BLaER1 treated with 17β-estradiol and CSF1 and Interleukin-3, amounts not matched to agents 10 nM and 100 nM (cell line): ENCODE results near the gene SEZ6L.
A peak's percentile ranks its signal among the peaks of the same experiment; 100 is the strongest.

ENCODE experiments used
- H3K27ac ChIP-seq, 11 experiments: shearing (Covaris generic); formaldehyde crosslinking; 2 replicates each; pipeline ENCODE4 v1.8.1; 2022
- H3K27me3 ChIP-seq, 11 experiments: shearing (Covaris generic); formaldehyde crosslinking; 2 replicates each; pipeline ENCODE4 v1.8.1; 2022
- H3K36me3 ChIP-seq, 11 experiments: shearing (Covaris generic); formaldehyde crosslinking; 2 replicates each; pipeline ENCODE4 v1.8.1; 2022
- H3K4me1 ChIP-seq, 10 experiments: shearing (Covaris generic); formaldehyde crosslinking; 2 replicates each; pipeline ENCODE4 v1.8.1; 2022
- H3K4me2 ChIP-seq, 11 experiments: shearing (Covaris generic); formaldehyde crosslinking; 2 replicates each; pipeline ENCODE4 v1.8.1; 2022
- H3K4me3 ChIP-seq, 10 experiments: shearing (Covaris generic); formaldehyde crosslinking; 2 replicates each; pipeline ENCODE4 v1.8.1; 2022
- H3K9ac ChIP-seq, 11 experiments: shearing (Covaris generic); formaldehyde crosslinking; 2 replicates each; pipeline ENCODE4 v1.8.1; 2022
- H3K9me3 ChIP-seq, 11 experiments: shearing (Covaris generic); formaldehyde crosslinking; replicated peaks in 1 of 11; 2 replicates each; pipeline ENCODE4 v1.8.1; 2022
- H4K20me1 ChIP-seq, 11 experiments: shearing (Covaris generic); formaldehyde crosslinking; 2 replicates each; pipeline ENCODE4 v1.8.1; 2022
- Cebpa-rat ChIP-seq, 11 experiments: shearing (Covaris generic); IDR thresholded peaks; 2 replicates each; pipeline ENCODE4 v1.8.1; 2022

SEZ6L gene

GRCh38 chr22:26313291-26313690, 144.0 kb downstream of the SEZ6L start:
- Histone ChIP-seq H3K4me1 (peaks cover 0 to 6% (median 0%) of the 10 kb centered on the region in 10 experiments; a peak in 1 of 20 replicates), H3K9ac (no peak overlapping the region), H3K4me2 (no peak overlapping the region), H3K4me3 (no peak overlapping the region), H4K20me1 (no peaks in the 10 kb centered on the region), H3K27me3 (no peaks in the 10 kb centered on the region), H3K27ac (no peak overlapping the region), H3K9me3 (no peaks in the 10 kb centered on the region), H3K36me3 (no peaks in the 10 kb centered on the region)
- no peak for TF ChIP-seq Cebpa-rat (IDR thresholded peaks at IDR 0.05)

GRCh38 chr22:26314171-26314570, 144.9 kb downstream of the SEZ6L start:
- no peaks in the 10 kb centered on the region for H3K36me3 ChIP-seq
- no peak for TF ChIP-seq Cebpa-rat (IDR thresholded peaks at IDR 0.05)

GRCh38 chr22:26314656-26315055, 145.4 kb downstream of the SEZ6L start:
- Histone ChIP-seq H3K27ac (no peak overlapping the region), H3K9ac (no peak overlapping the region), H3K36me3 (no peaks in the 10 kb centered on the region), H3K27me3 (no peaks in the 10 kb centered on the region), H3K4me2 (no peak overlapping the region; a peak in 1 of 22 replicates), H4K20me1 (no peaks in the 10 kb centered on the region), H3K9me3 (no peaks in the 10 kb centered on the region), H3K4me3 (no peak overlapping the region), H3K4me1 (peaks cover 0 to 6% (median 0%) of the 10 kb centered on the region in 10 experiments; a peak in 1 of 20 replicates)
- TF ChIP-seq Cebpa-rat (IDR thresholded peaks at IDR 0.05) = no peak

More at GRCh38 chr22:26314171-26314570, 144.9 kb downstream of the SEZ6L start:
- Histone ChIP-seq H4K20me1 (no peaks in the 10 kb centered on the region), H3K27ac (no peak overlapping the region), H3K4me2 (no peak overlapping the region), H3K9me3 (no peaks in the 10 kb centered on the region), H3K4me3 (no peak overlapping the region), H3K27me3 (no peaks in the 10 kb centered on the region), H3K4me1 (peaks cover 0 to 6% (median 0%) of the 10 kb centered on the region in 10 experiments; a peak in 1 of 20 replicates), H3K9ac (no peak overlapping the region)

DNA sequence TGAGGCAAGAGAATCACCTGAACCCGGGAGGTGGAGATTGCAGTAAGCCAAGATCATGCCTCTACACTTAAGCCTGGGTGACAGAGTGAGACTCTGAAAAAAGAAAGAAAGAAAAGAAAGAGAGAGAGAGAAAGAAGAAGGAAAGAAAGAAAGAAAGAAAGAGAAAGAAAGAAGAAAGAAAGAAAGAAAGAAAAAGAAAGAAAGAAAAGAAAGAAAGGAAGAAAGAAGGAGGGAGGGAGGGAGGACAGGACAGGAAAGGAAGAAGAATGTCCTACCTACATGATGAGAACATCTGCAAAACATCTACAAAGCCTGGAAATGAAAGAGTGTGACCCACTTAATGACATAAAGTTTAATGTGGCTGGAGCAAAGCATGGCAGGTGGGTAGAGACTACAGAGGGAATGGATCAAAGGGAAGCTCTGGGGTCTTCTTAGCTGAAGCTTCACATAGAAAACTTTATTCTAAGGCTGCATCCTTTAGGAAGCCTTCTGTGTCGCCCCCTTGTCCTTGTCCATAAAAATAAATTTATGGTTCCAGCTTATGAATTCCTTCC, 147.5 kb downstream of the SEZ6L start:
- Histone ChIP-seq H3K4me1 (peaks cover 0 to 12% (median 0%) of the 10 kb centered on the region in 10 experiments; a peak in 4 of 20 replicates), H3K9ac (no peak overlapping the region), H3K27ac (no peak overlapping the region), H4K20me1 (peaks cover 0 to 6% (median 0%) of the 10 kb centered on the region in 11 experiments; a peak in 1 of 22 replicates), H3K9me3 (no peaks in the 10 kb centered on the region), H3K27me3 (no peaks in the 10 kb centered on the region), H3K4me3 (no peak overlapping the region), H3K4me2 (no peak overlapping the region), H3K36me3 (no peaks in the 10 kb centered on the region)
- TF ChIP-seq Cebpa-rat (IDR thresholded peaks at IDR 0.05) = no peak

DNA sequence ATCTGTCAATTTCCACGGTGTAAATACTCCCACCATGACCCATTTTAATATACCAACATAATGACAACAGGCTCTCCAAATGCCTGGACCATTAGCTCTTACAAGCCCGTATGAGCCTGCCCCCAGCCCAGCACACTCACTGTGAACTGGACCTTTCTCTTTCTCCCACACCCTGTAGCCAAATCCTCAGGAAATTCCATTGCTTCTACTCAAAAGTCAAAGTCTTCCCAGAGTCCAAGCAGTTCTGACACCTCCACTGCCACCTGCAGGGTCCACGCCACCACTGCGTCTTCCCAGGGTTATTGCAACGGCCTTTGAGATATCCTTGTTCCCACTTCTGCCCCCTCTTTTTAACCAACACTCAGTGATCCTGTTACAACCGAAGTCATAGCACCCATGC, 149.7 kb downstream of the SEZ6L start:
- H3K9me3 ChIP-seq = no peaks in the 10 kb centered on the region
- peaks cover 0 to 12% (median 0%) of the 10 kb centered on the region in 10 experiments; a peak in 4 of 20 replicates for H3K4me1 ChIP-seq
- H3K4me2 ChIP-seq = no peak overlapping the region
- H3K27ac ChIP-seq = no peak overlapping the region
- H3K9ac ChIP-seq = no peak overlapping the region
- no peaks in the 10 kb centered on the region for H3K27me3 ChIP-seq
- peaks cover 0 to 6% (median 0%) of the 10 kb centered on the region in 11 experiments; a peak in 1 of 22 replicates for H4K20me1 ChIP-seq
- H3K36me3 ChIP-seq = no peaks in the 10 kb centered on the region
- H3K4me3 ChIP-seq = no peak overlapping the region
- TF ChIP-seq Cebpa-rat (IDR thresholded peaks at IDR 0.05) = no peak

DNA sequence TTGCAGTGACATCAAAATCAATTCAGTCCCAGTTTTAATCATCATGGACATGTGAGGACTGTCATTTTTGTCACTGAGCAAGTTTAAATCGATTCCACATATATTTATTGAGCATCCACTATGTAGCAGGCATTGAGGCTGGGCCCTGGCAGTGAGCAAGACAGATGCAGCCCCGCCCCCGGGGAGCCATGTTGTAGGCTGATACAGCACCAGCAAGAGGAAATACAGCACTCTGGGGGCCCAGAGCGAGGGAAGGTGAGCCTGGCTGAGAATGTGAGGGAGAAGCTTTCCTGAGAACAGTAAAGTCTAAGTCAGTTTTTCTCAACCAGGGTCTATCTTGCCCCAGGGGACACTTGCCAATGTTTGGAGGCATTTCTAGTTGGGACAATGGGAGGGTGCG, 151.2 kb downstream of the SEZ6L start:
- Histone ChIP-seq H3K4me3 (no peak overlapping the region), H3K27ac (no peak overlapping the region), H3K4me2 (peak overlapping the region in 1 of 11 experiments; percentile 6; a peak in 1 of 22 replicates), H3K27me3 (no peaks in the 10 kb centered on the region), H3K9ac (no peak overlapping the region), H3K36me3 (no peaks in the 10 kb centered on the region), H3K4me1 (peaks cover 0 to 9% (median 0%) of the 10 kb centered on the region in 10 experiments; a peak in 4 of 20 replicates), H3K9me3 (no peaks in the 10 kb centered on the region), H4K20me1 (peaks cover 0 to 6% (median 0%) of the 10 kb centered on the region in 11 experiments; a peak in 1 of 22 replicates)
- TF ChIP-seq Cebpa-rat (IDR thresholded peaks at IDR 0.05) = no peak

- H3K9me3 ChIP-seq = no peaks in the 10 kb centered on the region
- no peak overlapping the region for H3K4me2 ChIP-seq
- peaks cover 0 to 9% (median 0%) of the 10 kb centered on the region in 11 experiments; a peak in 1 of 22 replicates for H4K20me1 ChIP-seq
- H3K36me3 ChIP-seq = no peaks in the 10 kb centered on the region
- H3K4me1 ChIP-seq = peaks cover 0 to 12% (median 2%) of the 10 kb centered on the region in 10 experiments; a peak in 9 of 20 replicates
- no peak for TF ChIP-seq Cebpa-rat (IDR thresholded peaks at IDR 0.05)
- no peak overlapping the region for H3K4me3 ChIP-seq
- H3K9ac ChIP-seq = no peak overlapping the region
- no peak overlapping the region for H3K27ac ChIP-seq
- no peaks in the 10 kb centered on the region for H3K27me3 ChIP-seq
These were observed 152.2 kb downstream of the SEZ6L start for GRCh38 chr22:26321469-26321913.

GRCh38 chr22:26322179-26322905, 153.1 kb downstream of the SEZ6L start:
- H3K4me3 ChIP-seq = no peak overlapping the region
- no peak overlapping the region for H3K4me2 ChIP-seq
- peaks cover 0 to 20% (median 9%) of the 10 kb centered on the region in 10 experiments; a peak in 10 of 20 replicates for H3K4me1 ChIP-seq
- no peaks in the 10 kb centered on the region for H3K36me3 ChIP-seq
- no peaks in the 10 kb centered on the region for H3K27me3 ChIP-seq
- no peak overlapping the region for H3K27ac ChIP-seq
- no peak for TF ChIP-seq Cebpa-rat (IDR thresholded peaks at IDR 0.05)
- H4K20me1 ChIP-seq = peaks cover 0 to 14% (median 0%) of the 10 kb centered on the region in 11 experiments; a peak in 1 of 22 replicates
- no peak overlapping the region for H3K9ac ChIP-seq
- H3K9me3 ChIP-seq = no peaks in the 10 kb centered on the region

DNA sequence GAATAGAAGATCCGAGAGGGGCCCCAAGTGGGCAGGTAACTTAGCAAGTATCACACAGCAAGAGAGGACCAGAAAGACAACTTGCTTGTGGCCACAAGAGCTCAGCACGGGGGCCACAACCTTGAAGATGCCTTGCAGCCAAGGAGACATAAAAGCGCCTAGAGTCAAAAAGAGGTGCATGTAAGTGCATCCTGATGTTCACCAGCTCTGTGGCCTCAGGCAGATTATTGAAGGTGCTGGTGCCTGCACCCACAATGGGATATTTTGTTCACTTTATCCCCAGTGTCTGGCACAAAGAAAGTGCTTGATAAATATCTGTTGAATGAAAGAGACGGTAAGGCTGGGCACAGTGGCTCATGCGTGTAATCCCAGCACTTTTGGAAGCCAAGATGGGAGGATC, 153.8 kb downstream of the SEZ6L start:
- H3K27ac ChIP-seq = no peak overlapping the region
- H3K9me3 ChIP-seq = no peaks in the 10 kb centered on the region
- TF ChIP-seq Cebpa-rat (IDR thresholded peaks at IDR 0.05) = no peak
- peaks cover 0 to 21% (median 11%) of the 10 kb centered on the region in 10 experiments; a peak in 10 of 20 replicates for H3K4me1 ChIP-seq
- no peak overlapping the region for H3K9ac ChIP-seq
- H4K20me1 ChIP-seq = peaks cover 0 to 14% (median 0%) of the 10 kb centered on the region in 11 experiments; a peak in 1 of 22 replicates
- no peaks in the 10 kb centered on the region for H3K36me3 ChIP-seq
- no peak overlapping the region for H3K4me3 ChIP-seq
- no peaks in the 10 kb centered on the region for H3K27me3 ChIP-seq
- H3K4me2 ChIP-seq = no peak overlapping the region
